Uterus (tissue), 4 donors: ENCODE measurements around the gene SSTR3. TPM values are rescaled to one million over a fixed set of nuclear protein-coding genes. Genes with fewer than 3 reads are reported as not detected.

ENCODE experiments used
- DNase-seq, 2 donors: peaks; one replicate each; pipeline ENCODE4 v3.0.0-alpha.2; 2019 to 2020
- H3K27ac ChIP-seq, 2 donors: fragments of 200-600 bp; sonication (generic); 1 replicate in 1 of 2; 2 replicates in 1 of 2; pipeline ENCODE4 v1.5.1; 2016 to 2018
- H3K27me3 ChIP-seq, 2 donors: fragments of 200-600 bp; sonication (generic); one replicate each; pipeline ENCODE4 v1.5.1; 2018 to 2019; ENCODE audit warnings: control low read depth in 1 of 2
- H3K36me3 ChIP-seq, 2 donors: fragments of 200-600 bp; sonication (generic); one replicate each; pipeline ENCODE4 v1.5.1; 2019; ENCODE audit warnings: control low read depth in 1 of 2
- H3K4me1 ChIP-seq, 2 donors: fragments of 200-600 bp; sonication (generic); one replicate each; pipeline ENCODE4 v1.5.1; 2018 to 2019; ENCODE audit warnings: control low read depth in 1 of 2
- H3K4me3 ChIP-seq, 2 donors: fragments of 200-600 bp; sonication (generic); 1 replicate in 1 of 2; 2 replicates in 1 of 2; pipeline ENCODE4 v1.5.1; 2018 to 2019; ENCODE audit warnings: mild to moderate bottlenecking in 1 of 2
- H3K9me3 ChIP-seq, 2 donors: fragments of 200-600 bp; sonication (generic); one replicate each; pipeline ENCODE4 v1.5.1; 2019; ENCODE audit warnings: control low read depth in 1 of 2
- POLR2A ChIP-seq, 2 donors: fragments of 450-650 bp; IDR thresholded peaks; one replicate each; pipeline ENCODE4 v1.6.1; 2016; ENCODE audit warnings: antibody characterized with exemption in 2 of 2, mild to moderate bottlenecking in 1 of 2, moderate library complexity in 1 of 2
- intact Hi-C: fragments of 100-400 bp; cut with DNase I; formaldehyde crosslinking; loops from one replicate; pipeline ENCODE4 v1.15.1; 2023; ENCODE audit warnings: low total_unique reads
- total RNA-seq, 4 donors: library from RNA; depleted of rRNA in 3 of 4; stranded (reverse); fragments of >200 nt in 3 of 4; gene quantifications; one replicate each; pipeline versions ENCODE4 v1.1.0 to v1.2.4, GENCODE V29; 2014 to 2023
- TF ChIP-seq, protein P1 (sequence below), 4 experiments: fragments of 200-600 bp in 2 of 4; fragments of 450-650 bp in 2 of 4; sonication (generic) in 2 of 4; IDR thresholded peaks; one replicate each; pipeline ENCODE4 v1.5.1; 2016 to 2019; ENCODE audit warnings: antibody characterized with exemption in 4 of 4, mild to moderate bottlenecking in 2 of 4, moderate library complexity in 1 of 4
- donor health status: DM: yes; HTN: yes; CAD: no.

The SSTR3 gene
- total RNA-seq, 4 donors from 2014 or later: under 0.01 to 5.8 (median 3.1) TPM; not detected in 1

DNA sequence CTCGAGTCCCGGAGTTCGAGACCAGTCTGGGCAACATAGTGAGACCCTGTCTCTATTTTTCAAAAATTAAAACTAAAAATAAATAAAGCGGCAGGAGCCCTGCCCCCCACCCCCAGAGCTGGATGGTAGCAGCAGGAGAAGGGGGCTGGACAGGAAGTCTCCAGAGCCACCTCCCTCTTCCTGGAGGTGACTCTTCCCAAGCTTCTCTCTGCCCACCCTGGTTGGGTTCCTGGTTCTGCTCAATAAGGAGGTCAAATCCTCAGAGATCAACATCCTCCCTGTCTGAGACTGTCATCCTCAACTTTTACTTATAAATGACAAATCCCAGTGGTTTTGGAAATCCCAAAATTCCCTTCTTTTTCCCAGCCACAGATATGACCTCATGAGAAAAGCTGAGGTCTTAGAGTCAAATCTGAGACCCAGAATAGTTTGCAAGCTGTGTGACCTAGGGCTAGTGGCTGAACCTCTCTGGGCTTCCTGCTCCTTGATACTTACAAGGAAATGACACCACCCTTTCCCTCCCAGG, 25.2 kb downstream of the SSTR3 start:
- intact Hi-C loops: no loop called here
- TF ChIP-seq, protein P1, sequence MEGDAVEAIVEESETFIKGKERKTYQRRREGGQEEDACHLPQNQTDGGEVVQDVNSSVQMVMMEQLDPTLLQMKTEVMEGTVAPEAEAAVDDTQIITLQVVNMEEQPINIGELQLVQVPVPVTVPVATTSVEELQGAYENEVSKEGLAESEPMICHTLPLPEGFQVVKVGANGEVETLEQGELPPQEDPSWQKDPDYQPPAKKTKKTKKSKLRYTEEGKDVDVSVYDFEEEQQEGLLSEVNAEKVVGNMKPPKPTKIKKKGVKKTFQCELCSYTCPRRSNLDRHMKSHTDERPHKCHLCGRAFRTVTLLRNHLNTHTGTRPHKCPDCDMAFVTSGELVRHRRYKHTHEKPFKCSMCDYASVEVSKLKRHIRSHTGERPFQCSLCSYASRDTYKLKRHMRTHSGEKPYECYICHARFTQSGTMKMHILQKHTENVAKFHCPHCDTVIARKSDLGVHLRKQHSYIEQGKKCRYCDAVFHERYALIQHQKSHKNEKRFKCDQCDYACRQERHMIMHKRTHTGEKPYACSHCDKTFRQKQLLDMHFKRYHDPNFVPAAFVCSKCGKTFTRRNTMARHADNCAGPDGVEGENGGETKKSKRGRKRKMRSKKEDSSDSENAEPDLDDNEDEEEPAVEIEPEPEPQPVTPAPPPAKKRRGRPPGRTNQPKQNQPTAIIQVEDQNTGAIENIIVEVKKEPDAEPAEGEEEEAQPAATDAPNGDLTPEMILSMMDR (IDR thresholded peaks at IDR 0.05): no peak
- TF ChIP-seq POLR2A (IDR thresholded peaks at IDR 0.05): no peak
- H3K36me3 ChIP-seq: no peaks in the 10 kb centered on the region
- peak overlapping the region; percentile 93 to 96 for H3K27ac ChIP-seq
- no peaks in the 10 kb centered on the region for H3K9me3 ChIP-seq
- peaks cover 7 to 15% of the 10 kb centered on the region in 2 donors for H3K4me1 ChIP-seq
- DNase-seq: no peak
- peak overlapping the region; percentile 32 to 37 for H3K4me3 ChIP-seq
- H3K27me3 ChIP-seq: no peaks in the 10 kb centered on the region

DNA sequence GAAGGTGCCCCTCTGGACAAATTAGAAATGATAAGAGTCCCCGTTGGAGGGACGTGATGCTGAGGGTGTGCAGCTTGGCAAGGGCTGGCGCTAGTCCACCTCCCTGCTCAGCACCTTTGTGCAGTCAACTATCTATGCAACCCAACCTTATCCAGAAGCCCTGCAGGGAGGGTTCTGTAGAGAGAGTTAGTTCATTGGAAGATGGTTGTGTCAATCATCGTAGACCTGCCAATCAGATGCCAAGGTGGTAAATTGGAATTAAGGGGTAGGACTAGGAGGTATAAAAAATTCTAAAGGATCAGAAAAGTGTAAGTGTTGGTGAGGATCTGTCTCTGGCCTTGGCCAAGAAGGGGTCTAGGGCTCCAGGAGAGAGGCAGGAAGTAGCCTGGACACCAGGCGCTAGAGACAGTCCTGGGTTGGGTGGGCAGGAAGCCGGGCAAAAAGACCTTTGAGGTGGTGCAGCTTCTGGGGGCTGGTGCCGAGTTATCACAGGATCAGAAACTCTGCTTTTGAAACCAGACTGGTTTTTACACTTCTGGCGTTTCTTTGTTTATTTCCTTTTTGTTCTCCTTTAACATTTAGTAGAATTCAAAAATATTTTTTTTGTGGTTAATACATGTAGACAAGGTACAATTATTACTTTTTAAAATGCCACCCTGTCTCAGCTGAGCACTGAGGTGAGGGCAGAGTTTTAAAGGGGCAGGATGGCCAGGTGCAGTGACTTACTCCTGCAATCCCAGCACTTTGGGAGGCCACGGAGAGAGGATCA, 25.9 kb downstream of the SSTR3 start:
- intact Hi-C loops: no loop called here
- Histone ChIP-seq H3K4me3 (no peak overlapping the region), H3K4me1 (peaks cover 7 to 15% of the 10 kb centered on the region in 2 donors), H3K9me3 (no peaks in the 10 kb centered on the region), H3K36me3 (no peaks in the 10 kb centered on the region), H3K27me3 (no peaks in the 10 kb centered on the region), H3K27ac (peak overlapping the region; percentile 93 to 96)
- no peak for TF ChIP-seq POLR2A (IDR thresholded peaks at IDR 0.05)
- TF ChIP-seq, protein P1 (IDR thresholded peaks at IDR 0.05): no peak
- DNase-seq: peak in 1 of 2 donors; percentile 54

DNA sequence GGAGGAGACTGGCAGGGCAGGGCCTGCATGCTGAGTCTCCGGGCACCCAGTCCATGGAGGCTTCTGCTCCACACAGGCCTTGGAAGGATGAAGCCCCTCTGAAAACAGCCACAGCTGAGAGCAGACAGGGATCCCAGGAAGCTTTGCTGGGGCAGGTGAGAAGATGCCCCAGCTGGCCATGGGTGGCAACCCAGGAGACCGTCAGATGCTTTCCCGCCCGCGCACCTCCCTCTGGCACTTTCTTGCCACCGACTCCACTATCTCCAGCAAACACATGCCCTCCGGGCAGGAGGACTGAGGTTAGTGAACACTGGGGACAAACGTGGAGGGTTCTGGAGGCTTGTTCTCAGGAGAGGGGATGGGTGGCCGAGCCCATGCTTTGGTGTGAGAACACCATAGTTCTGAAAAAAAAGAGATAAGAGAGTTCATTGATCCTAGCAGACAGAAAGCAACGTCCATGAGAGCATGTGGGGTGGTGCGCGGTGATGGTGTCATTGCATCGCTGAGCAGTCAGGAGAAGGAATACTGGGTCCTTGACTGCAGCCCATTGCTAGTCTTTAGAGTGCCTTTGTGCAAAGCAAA, 26.5 kb downstream of the SSTR3 start:
- Histone ChIP-seq H3K4me1 (peaks cover 7 to 15% of the 10 kb centered on the region in 2 donors), H3K4me3 (no peak overlapping the region), H3K9me3 (no peaks in the 10 kb centered on the region), H3K27me3 (no peaks in the 10 kb centered on the region), H3K36me3 (no peaks in the 10 kb centered on the region), H3K27ac (no peak overlapping the region)
- no peak for DNase-seq
- TF ChIP-seq POLR2A (IDR thresholded peaks at IDR 0.05): no peak
- TF ChIP-seq, protein P1 (IDR thresholded peaks at IDR 0.05): no peak
- intact Hi-C loops: no loop called here

DNA sequence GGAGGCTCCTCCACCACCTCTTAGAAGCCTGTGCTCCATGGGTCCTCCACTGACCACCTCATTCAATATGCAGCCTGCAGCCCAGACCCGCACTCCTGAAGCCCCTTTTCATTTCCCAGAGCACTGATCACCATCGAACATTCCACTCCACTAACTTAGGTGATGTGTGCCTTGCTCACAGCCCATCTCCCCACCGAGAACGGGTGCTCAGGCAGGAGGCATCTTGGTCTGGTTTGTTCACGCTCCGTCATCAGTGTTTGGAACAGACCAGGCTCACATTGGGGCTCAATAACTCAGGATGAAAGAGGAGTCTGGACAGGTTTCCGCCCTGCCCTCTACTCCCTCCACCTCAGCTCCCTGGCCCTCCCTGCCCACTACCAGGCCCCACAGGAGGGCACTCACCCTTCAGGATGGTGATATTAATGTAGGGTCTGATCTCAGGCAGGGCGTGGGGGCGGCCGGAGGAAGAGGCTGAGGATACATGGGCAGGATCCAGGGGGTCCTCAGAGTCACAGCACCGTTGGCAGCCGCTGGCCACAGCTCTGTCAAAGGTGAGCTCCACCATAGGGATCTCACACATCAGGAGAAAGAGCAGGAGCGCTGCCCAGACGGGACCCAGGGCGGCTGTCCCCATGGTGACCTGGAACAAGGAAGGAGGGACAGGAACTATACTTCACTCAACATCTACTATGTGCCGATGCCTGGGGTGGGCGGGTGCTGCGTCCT, 27.3 kb downstream of the SSTR3 start:
- Histone ChIP-seq H3K4me1 (peaks cover 7 to 15% of the 10 kb centered on the region in 2 donors), H3K36me3 (no peaks in the 10 kb centered on the region), H3K4me3 (no peak overlapping the region), H3K27me3 (no peaks in the 10 kb centered on the region), H3K27ac (no peak overlapping the region), H3K9me3 (no peaks in the 10 kb centered on the region)
- DNase-seq: no peak
- intact Hi-C loops: no loop called here
- TF ChIP-seq POLR2A (IDR thresholded peaks at IDR 0.05): no peak
- TF ChIP-seq, protein P1 (IDR thresholded peaks at IDR 0.05): no peak
